IMR-90 (cell line): ENCODE data around the gene ZCCHC14. TPM values are rescaled to one million over a fixed set of nuclear protein-coding genes. Genes with fewer than 3 reads are reported as not detected.

ENCODE experiments used
- ATAC-seq: fragments of 200-7000 bp; cut with Tn5 transposase; 2 replicates; pipeline ENCODE4 v1.9.1; 2020; ENCODE audit warnings: low read depth, mild to moderate bottlenecking, moderate library complexity
- BruUV-seq: library from RNA; stranded (reverse); fragments of 400-500 nt; replicated peaks from 2 replicates; lab custom pipeline; 2021; lab: Mats Ljungman, UMichigan
- CTCF ChIA-PET: fragments of 300-600 bp; formaldehyde crosslinking; extraction: SDS; loops from one replicate; lab custom pipeline; 2021; ENCODE audit warnings: antibody characterized with exemption; lab: Yijun Ruan, JAX
- POLR2A ChIA-PET: fragments of 300-600 bp; sonication (Branson Sonifier 250); formaldehyde crosslinking; loops from one replicate; lab custom pipeline; 2022; ENCODE audit warnings: antibody characterized with exemption; ENCODE audit not compliant: unreplicated experiment; lab: Charles Lee
- DNase-seq: peaks from one replicate; pipeline ENCODE4 v3.0.0; 2013
- H2AFZ ChIP-seq: replicated peaks from 2 replicates; pipeline ENCODE3; 2013; ENCODE audit warnings: low read length, mild to moderate bottlenecking; ENCODE audit not compliant: poor library complexity
- H2AK5ac ChIP-seq: 2 replicates; pipeline ENCODE4 v1.6.1; 2013; ENCODE audit warnings: low read depth, low read length, inconsistent platforms
- H2AK9ac ChIP-seq: replicated peaks from 2 replicates; pipeline ENCODE3; 2013; ENCODE audit warnings: mild to moderate bottlenecking, low read depth, low read length, moderate library complexity; ENCODE audit not compliant: poor library complexity
- H2BK120ac ChIP-seq: 2 replicates; pipeline ENCODE4 v1.6.1; 2013; ENCODE audit warnings: low read depth, low read length, inconsistent platforms
- H2BK15ac ChIP-seq: 3 replicates; pipeline ENCODE4 v1.6.1; 2013; ENCODE audit warnings: low read depth, low read length, inconsistent platforms
- H2BK20ac ChIP-seq: 2 replicates; pipeline ENCODE4 v1.6.1; 2013; ENCODE audit warnings: low read depth, mild to moderate bottlenecking, inconsistent platforms, low read length, moderate library complexity
- H2BK5ac ChIP-seq: 2 replicates; pipeline ENCODE4 v1.6.1; 2013; ENCODE audit warnings: mild to moderate bottlenecking, low read depth, low read length, inconsistent platforms; ENCODE audit not compliant: poor library complexity, severe bottlenecking
- H3K14ac ChIP-seq: replicated peaks from 2 replicates; pipeline ENCODE4 v1.6.1; 2013; ENCODE audit warnings: low read depth, low read length, inconsistent platforms
- H3K18ac ChIP-seq: 2 replicates; pipeline ENCODE4 v1.6.1; 2013; ENCODE audit warnings: low read depth, low read length, control low read depth
- H3K23ac ChIP-seq: 2 replicates; pipeline ENCODE4 v1.6.1; 2013; ENCODE audit warnings: low read depth, low read length, inconsistent platforms
- H3K27ac ChIP-seq: 2 replicates; pipeline ENCODE4 v1.5.1; 2013; ENCODE audit warnings: mild to moderate bottlenecking, control low read depth, low read length; ENCODE audit not compliant: insufficient read depth
- H3K27me3 ChIP-seq: 2 replicates; pipeline ENCODE4 v1.6.1; 2013; ENCODE audit warnings: low read length; ENCODE audit not compliant: control insufficient read depth, insufficient read depth
- H3K36me3 ChIP-seq: 2 replicates; pipeline ENCODE4 v1.6.1; 2013; ENCODE audit warnings: low read length, mixed read lengths; ENCODE audit not compliant: control insufficient read depth, insufficient read depth
- H3K4ac ChIP-seq: 2 replicates; pipeline ENCODE4 v1.6.1; 2013; ENCODE audit warnings: low read depth, low read length, inconsistent platforms
- H3K4me1 ChIP-seq: 2 replicates; pipeline ENCODE4 v1.6.1; 2013; ENCODE audit warnings: low read length, mixed read lengths; ENCODE audit not compliant: control insufficient read depth, insufficient read depth
- H3K4me2 ChIP-seq: 2 replicates; pipeline ENCODE4 v1.6.1; 2013; ENCODE audit warnings: low read depth, mild to moderate bottlenecking, control low read depth, low read length, moderate library complexity
- H3K4me3 ChIP-seq: 2 replicates; pipeline ENCODE4 v1.5.1; 2013; ENCODE audit warnings: low read depth, mild to moderate bottlenecking, control low read depth, low read length, moderate library complexity; ENCODE audit not compliant: insufficient read depth
- H3K56ac ChIP-seq: 2 replicates; pipeline ENCODE4 v1.6.1; 2013; ENCODE audit warnings: low read length, inconsistent platforms; ENCODE audit not compliant: insufficient read depth; ENCODE audit errors: extremely low read depth
- H3K79me1 ChIP-seq, 2 experiments: 2 replicates each; pipeline ENCODE4 v1.6.1; 2013; ENCODE audit warnings: low read length in 2 of 2, inconsistent platforms in 1 of 2, low read depth in 1 of 2
- H3K9ac ChIP-seq: 2 replicates; pipeline ENCODE4 v1.6.1; 2013; ENCODE audit warnings: low read depth, low read length, control low read depth
- H3K9me1 ChIP-seq: 2 replicates; pipeline ENCODE4 v1.6.1; 2013; ENCODE audit warnings: low read length, inconsistent platforms; ENCODE audit not compliant: insufficient read depth
- H3K9me3 ChIP-seq: 2 replicates; pipeline ENCODE4 v1.6.1; 2013; ENCODE audit warnings: low read length; ENCODE audit not compliant: control insufficient read depth, insufficient read depth
- H4K20me1 ChIP-seq: 2 replicates; pipeline ENCODE4 v1.6.1; 2013; ENCODE audit warnings: low read length, inconsistent platforms; ENCODE audit not compliant: insufficient read depth
- H4K5ac ChIP-seq: 2 replicates; pipeline ENCODE4 v1.6.1; 2013; ENCODE audit warnings: mild to moderate bottlenecking, low read depth, low read length, control low read depth
- H4K8ac ChIP-seq, 2 experiments: 2 replicates each; pipeline ENCODE4 v1.6.1; 2013; ENCODE audit warnings: low read depth in 2 of 2, low read length in 2 of 2, control low read depth in 1 of 2, inconsistent platforms in 1 of 2
- H4K91ac ChIP-seq: 2 replicates; pipeline ENCODE4 v1.6.1; 2013; ENCODE audit warnings: low read depth, low read length, inconsistent platforms; ENCODE audit not compliant: insufficient read depth
- BHLHE40 ChIP-seq: fragments of 150-350 bp; IDR thresholded peaks from 2 replicates; pipeline ENCODE4 v1.6.1; 2016; ENCODE audit warnings: mild to moderate bottlenecking, low read depth, low read length
- CEBPB ChIP-seq: IDR thresholded peaks from 2 replicates; pipeline ENCODE4 v1.6.1; 2012; ENCODE audit warnings: low read depth, low read length, improper control_type of control experiment
- CHD1 ChIP-seq: IDR thresholded peaks from 2 replicates; pipeline ENCODE4 v1.6.1; 2012; ENCODE audit warnings: low read depth, low read length, improper control_type of control experiment
- CTCF ChIP-seq: conservative IDR thresholded peaks from 2 replicates; pipeline ENCODE4 v1.5.1; 2012; ENCODE audit warnings: mild to moderate bottlenecking, low read depth, low read length, improper control_type of control experiment
- ELK1 ChIP-seq: fragments of 150-350 bp; IDR thresholded peaks from 2 replicates; pipeline ENCODE4 v1.6.1; 2016; ENCODE audit warnings: low read depth, mild to moderate bottlenecking, low read length, moderate library complexity, borderline replicate concordance
- FOS ChIP-seq: fragments of 150-350 bp; IDR thresholded peaks from 2 replicates; pipeline ENCODE4 v1.6.1; 2016; ENCODE audit warnings: low read depth, low read length
- MAFK ChIP-seq: IDR thresholded peaks from 2 replicates; pipeline ENCODE4 v1.6.1; 2012; ENCODE audit warnings: low read depth, low read length, improper control_type of control experiment
- MAZ ChIP-seq: IDR thresholded peaks from 2 replicates; pipeline ENCODE4 v1.6.1; 2012; ENCODE audit warnings: low read depth, mild to moderate bottlenecking, low read length, improper control_type of control experiment, moderate library complexity, borderline replicate concordance
- MXI1 ChIP-seq: IDR thresholded peaks from 2 replicates; pipeline ENCODE4 v1.6.1; 2012; ENCODE audit warnings: low read depth, mild to moderate bottlenecking, low read length, moderate library complexity, borderline replicate concordance
- NFE2L2 ChIP-seq: fragments of 150-350 bp; IDR thresholded peaks from 2 replicates; pipeline ENCODE4 v1.6.1; 2016; ENCODE audit warnings: low read depth, mild to moderate bottlenecking, low read length
- POLR2A ChIP-seq: IDR thresholded peaks from 2 replicates; pipeline ENCODE4 v1.6.1; 2012; ENCODE audit warnings: mild to moderate bottlenecking, low read depth, low read length
- RAD21 ChIP-seq: IDR thresholded peaks from 2 replicates; pipeline ENCODE4 v1.6.1; 2012; ENCODE audit warnings: low read length, improper control_type of control experiment
- RCOR1 ChIP-seq: IDR thresholded peaks from 2 replicates; pipeline ENCODE4 v1.6.1; 2012; ENCODE audit warnings: mild to moderate bottlenecking, low read length, improper control_type of control experiment; ENCODE audit not compliant: insufficient replicate concordance
- RFX5 ChIP-seq: IDR thresholded peaks from 2 replicates; pipeline ENCODE4 v1.8.0; 2012; ENCODE audit warnings: low read depth, mild to moderate bottlenecking, low read length, moderate library complexity
- SMC3 ChIP-seq: fragments of 150-350 bp; IDR thresholded peaks from 2 replicates; pipeline ENCODE4 v1.6.1; 2016; ENCODE audit warnings: low read depth, mild to moderate bottlenecking, antibody characterized with exemption, low read length, moderate library complexity
- USF2 ChIP-seq: fragments of 150-350 bp; IDR thresholded peaks from 2 replicates; pipeline ENCODE4 v1.6.1; 2017; ENCODE audit warnings: mild to moderate bottlenecking, antibody characterized with exemption, low read length, low read depth
- WGBS, 2 experiments: methylation state at CpG; one replicate each; pipeline versions ENCODE4 v1.1.5 to v1.1.7; 2013; ENCODE audit warnings: missing lambda C conversion rate in 2 of 2; ENCODE audit not compliant: insufficient read length in 1 of 2; ENCODE audit errors: extremely low coverage in 2 of 2; 5-methylcytosine and 5-hydroxymethylcytosine counted together
- dilution Hi-C: fragments of 300-500 bp; cut with HindIII; formaldehyde crosslinking; loops from one replicate; pipeline ENCODE4 v1.14.3; 2018; ENCODE audit warnings: low sequenced_read_pairs; ENCODE audit not compliant: unreplicated experiment
- in situ Hi-C: fragments of 300-500 bp; cut with MboI; formaldehyde crosslinking; loops from 3 replicates; pipeline ENCODE4 v1.14.3; 2019; ENCODE audit warnings: low sequenced_read_pairs, inconsistent platforms, mixed read lengths
- intact Hi-C: fragments of 100-400 bp; cut with micrococcal nuclease; formaldehyde crosslinking; loops from 2 replicates; pipeline ENCODE4 v1.10.0; 2022
- polyA plus RNA-seq, 3 experiments: library from polyadenylated mRNA; depleted of rRNA; stranded (reverse); fragments of >200 nt; gene quantifications; 2 replicates each; pipeline ENCODE4 v1.2.3, GENCODE V29; 2012; ENCODE audit warnings: low replicate concordance in 1 of 3
- total RNA-seq: library from RNA; depleted of rRNA; stranded (reverse); fragments of >200 nt; gene quantifications from 2 replicates; pipeline ENCODE4 v1.2.3, GENCODE V29; 2012

The ZCCHC14 gene
- total and polyA plus RNA-seq, 2 of the 4 experiments (the other 2 are of a cell fraction): 2.5 to 5.3 TPM

- intact Hi-C loops: no loop called here
These were observed 33.8 kb downstream of the ZCCHC14 start for GRCh38 chr16:87459027-87459426.

More at GRCh38 chr16:87459027-87459426, 33.8 kb downstream of the ZCCHC14 start:
- H3K36me3 ChIP-seq: peaks cover 20% of the 10 kb centered on the region
- ATAC-seq: no peak
- H4K5ac ChIP-seq: no peak overlapping the region
- TF ChIP-seq RCOR1 (no peak), CTCF (no peak), BHLHE40 (no peak), MXI1 (no peak), RFX5 (no peak), MAZ (no peak), NFE2L2 (no peak), FOS (no peak), POLR2A (no peak), USF2 (no peak), CHD1 (no peak), ELK1 (no peak), CEBPB (no peak), RAD21 (no peak), SMC3 (no peak), MAFK (no peak)
- H2BK120ac ChIP-seq: peak overlapping the region; percentile 24
- in situ Hi-C loops (no loop called here), dilution Hi-C loops (no loop called here)
- peak overlapping the region; percentile 46 for H2AK9ac ChIP-seq
- peak overlapping the region; percentile 55; the same call in 1 of the 3 replicates for H2BK15ac ChIP-seq
- no peak overlapping the region for H3K9ac ChIP-seq
- H3K27ac ChIP-seq: no peak overlapping the region
- no peaks in the 10 kb centered on the region for H3K9me3 ChIP-seq
- peaks cover 27% of the 10 kb centered on the region for H3K9me1 ChIP-seq
- peak overlapping the region; percentile 52; the same call in 1 of the 2 replicates for H2BK20ac ChIP-seq
- H3K56ac ChIP-seq: no peak overlapping the region
- no peak overlapping the region for H2AFZ ChIP-seq
- H3K4me1 ChIP-seq: peaks cover 20% of the 10 kb centered on the region
- no peak overlapping the region; the same call in 1 of the 2 replicates for H4K91ac ChIP-seq
- peak overlapping the region; percentile 83 for H2AK5ac ChIP-seq
- no peak overlapping the region for H2BK5ac ChIP-seq
- peaks cover 30 to 64% of the 10 kb centered on the region in 2 experiments for H3K79me1 ChIP-seq
- H4K8ac ChIP-seq: no peak overlapping the region
- no peak overlapping the region for H3K18ac ChIP-seq
- POLR2A ChIA-PET: no interaction called here
- no peaks in the 10 kb centered on the region for H3K27me3 ChIP-seq
- no peak overlapping the region; the same call in 1 of the 2 replicates for H3K14ac ChIP-seq
- H3K4me2 ChIP-seq: no peak overlapping the region
- CTCF ChIA-PET: no interaction called here
- no peak overlapping the region for H3K23ac ChIP-seq
- H3K4ac ChIP-seq: peak overlapping the region; percentile 77; the same call in 1 of the 2 replicates
- WGBS, 2 experiments: 94% methylated on average over 7 of the region's 15 CpGs; no CpG with 5 or more reads in 1 of the 2 experiments
- peaks cover 19% of the 10 kb centered on the region for H4K20me1 ChIP-seq
- BruUV-seq: no TSS peak
- H3K4me3 ChIP-seq: no peak overlapping the region
- DNase-seq: no peak
